ENCODE data around the gene HOXA7.

Gene HOXA7

GRCh38 chr7:27156508-27156898 is at the start of gene HOXA7:
Gene HOXA7 (minus strand): TSS chr7:27156675. CDS start chr7:27156545, 130 bp downstream.
- DNase-seq (ENCODE audit: low spot score) = peak; percentile 91

- no peak for DNase-seq (ENCODE audit: low spot score)
These were observed 49.1 kb upstream of the HOXA7 start for GRCh38 chr7:27205325-27206280.

GRCh38 chr7:27204851-27205322 is 48.4 kb upstream of the HOXA7 start:
- no peak for DNase-seq (ENCODE audit: low spot score)

GRCh38 chr7:27203964-27204594 is 47.6 kb upstream of the HOXA7 start:
- no peak for DNase-seq (ENCODE audit: low spot score)

GRCh38 chr7:27203365-27203953 is 47.0 kb upstream of the HOXA7 start:
- no peak for DNase-seq (ENCODE audit: low spot score)

GRCh38 chr7:27202862-27203134 is 46.3 kb upstream of the HOXA7 start:
- no peak for DNase-seq (ENCODE audit: low spot score)

GRCh38 chr7:27202018-27202861 is 45.8 kb upstream of the HOXA7 start:
- DNase-seq (ENCODE audit: low spot score) = no peak

GRCh38 chr7:27201580-27202017 is 45.1 kb upstream of the HOXA7 start:
- no peak for DNase-seq (ENCODE audit: low spot score)

GRCh38 chr7:27200761-27201579 is 44.5 kb upstream of the HOXA7 start:
- peak; percentile 59 for DNase-seq (ENCODE audit: low spot score)

GRCh38 chr7:27199849-27200760 is 43.6 kb upstream of the HOXA7 start, which contains the start of gene HOXA13:
Gene HOXA13 (minus strand): TSS chr7:27200091. CDS start chr7:27200077, 14 bp downstream.
- peak; percentile 66 for DNase-seq (ENCODE audit: low spot score)

GRCh38 chr7:27198871-27199801 is 42.7 kb upstream of the HOXA7 start:
- DNase-seq (ENCODE audit: low spot score) = peak; percentile 52

- peak; percentile 19 for DNase-seq (ENCODE audit: low spot score)
These were observed 41.8 kb upstream of the HOXA7 start for GRCh38 chr7:27198138-27198841.

- DNase-seq (ENCODE audit: low spot score) = no peak
These were observed 40.9 kb upstream of the HOXA7 start for GRCh38 chr7:27197137-27198042.

GRCh38 chr7:27196287-27196767 is 39.9 kb upstream of the HOXA7 start:
- peak; percentile 83 for DNase-seq (ENCODE audit: low spot score)

GRCh38 chr7:27194686-27195379 is 38.4 kb upstream of the HOXA7 start:
- DNase-seq (ENCODE audit: low spot score) = no peak

GRCh38 chr7:27194002-27194352 is 37.5 kb upstream of the HOXA7 start:
- no peak for DNase-seq (ENCODE audit: low spot score)
